PC-9 (cell line): ENCODE results near the gene ARHGAP26.

Experiments
- EZH2 ChIP-seq: fragments of 200-600 bp; sonication (generic); IDR thresholded peaks from 2 replicates; pipeline ENCODE4 v1.8.0; 2017; ENCODE audit warnings: antibody characterized with exemption, low read depth
- TF ChIP-seq, protein P1 (sequence below): fragments of 200-600 bp; sonication (generic); conservative IDR thresholded peaks from 2 replicates; pipeline ENCODE4 v1.6.1; 2017; ENCODE audit warnings: mixed run types, antibody characterized with exemption, mild to moderate bottlenecking, moderate library complexity

DNA sequence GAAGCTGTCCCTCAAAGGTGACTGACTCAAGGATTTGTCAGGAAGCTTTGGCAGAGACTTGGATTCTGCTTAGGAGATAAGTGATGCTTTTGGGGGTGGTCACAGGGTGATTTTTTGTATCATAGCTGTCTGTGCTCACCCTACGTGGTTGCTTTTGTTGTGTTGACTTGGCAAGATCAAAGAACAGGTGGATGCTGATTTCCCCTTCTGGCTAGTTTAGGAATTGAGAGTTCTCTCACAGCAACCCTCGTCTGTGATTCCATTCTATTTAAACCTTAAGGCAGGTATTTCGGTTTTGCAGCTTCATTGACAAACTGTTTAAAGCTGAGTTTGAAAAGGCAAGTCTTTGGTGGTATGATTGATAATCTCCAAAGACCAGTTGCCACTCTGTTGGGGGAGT lies 27.2 kb downstream of the ARHGAP26 start:
- TF ChIP-seq EZH2, result no peak
- TF ChIP-seq, protein P1, sequence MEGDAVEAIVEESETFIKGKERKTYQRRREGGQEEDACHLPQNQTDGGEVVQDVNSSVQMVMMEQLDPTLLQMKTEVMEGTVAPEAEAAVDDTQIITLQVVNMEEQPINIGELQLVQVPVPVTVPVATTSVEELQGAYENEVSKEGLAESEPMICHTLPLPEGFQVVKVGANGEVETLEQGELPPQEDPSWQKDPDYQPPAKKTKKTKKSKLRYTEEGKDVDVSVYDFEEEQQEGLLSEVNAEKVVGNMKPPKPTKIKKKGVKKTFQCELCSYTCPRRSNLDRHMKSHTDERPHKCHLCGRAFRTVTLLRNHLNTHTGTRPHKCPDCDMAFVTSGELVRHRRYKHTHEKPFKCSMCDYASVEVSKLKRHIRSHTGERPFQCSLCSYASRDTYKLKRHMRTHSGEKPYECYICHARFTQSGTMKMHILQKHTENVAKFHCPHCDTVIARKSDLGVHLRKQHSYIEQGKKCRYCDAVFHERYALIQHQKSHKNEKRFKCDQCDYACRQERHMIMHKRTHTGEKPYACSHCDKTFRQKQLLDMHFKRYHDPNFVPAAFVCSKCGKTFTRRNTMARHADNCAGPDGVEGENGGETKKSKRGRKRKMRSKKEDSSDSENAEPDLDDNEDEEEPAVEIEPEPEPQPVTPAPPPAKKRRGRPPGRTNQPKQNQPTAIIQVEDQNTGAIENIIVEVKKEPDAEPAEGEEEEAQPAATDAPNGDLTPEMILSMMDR, result no peak
